ENCODE data around the gene LAYN. TPM values are rescaled to one million over a fixed set of nuclear protein-coding genes. Genes with fewer than 3 reads are reported as not detected.

Gene LAYN
- total RNA-seq, 4 donors from 2014 or later, result 36.4 to 64.5 (median 49.3) TPM

MicroRNA genes within 50 kb of the gene (microRNA counts, 767-probe panel; counts per million panel counts)
- microRNA hsa-miR-34b-3p (0 counts per million in 2 donors), microRNA hsa-miR-34c-3p (0 counts per million in 2 donors), microRNA hsa-miR-34c-5p (0 counts per million in 2 donors)

Small RNA genes within 50 kb of the gene (microRNA-seq; reads per million reads assigned to microRNA genes)
- 3.3 reads per million for gene MIR34B
- gene MIR34C, result 53.8 reads per million, percentile 50 among the genes with 10 or more reads in this experiment

Small RNA genes within 50 kb of the gene (small RNA-seq; reads per million reads assigned to genes)
- not detected for gene MIR34B
- 1.1 reads per million, percentile 21 among the genes with 10 or more reads in this experiment for gene MIR34C

Other genes starting within 250 kb of the LAYN start
- gene POU2AF3, start 242.2 kb upstream of the LAYN start, total RNA-seq, result 1 to 10 TPM in 3 of 4 donors, not detected in 1; 2.0 to 5.0 (median 4.6) TPM
- under 1 TPM in 1 of 4 donors, not detected in 3; 0.54 TPM for gene POU2AF1, start 161.4 kb upstream of the LAYN start, total RNA-seq
- not detected for gene BTG4, start 28.3 kb upstream of the LAYN start, total RNA-seq
- gene HOATZ, start 25.9 kb upstream of the LAYN start, total RNA-seq, result not detected
- gene SIK2, start 61.7 kb downstream of the LAYN start, total RNA-seq, result 10 to 100 TPM; 20.7 to 35.0 (median 26.8) TPM
- 10 to 100 TPM; 22.4 to 39.2 (median 25.3) TPM for gene PPP2R1B, start 225.7 kb downstream of the LAYN start, total RNA-seq